GM23248 (cell line): ENCODE measurements around the gene ACAA2. TPM values are rescaled to one million over a fixed set of nuclear protein-coding genes. Genes with fewer than 3 reads are reported as not detected.

Source experiments
- DNase-seq: peaks from one replicate; pipeline ENCODE4 v3.0.0-alpha.2; 2015
- H2AFZ ChIP-seq: fragments of 200-600 bp; sonication (generic); 2 replicates; pipeline ENCODE4 v1.6.1; 2016; ENCODE audit warnings: antibody characterized with exemption
- H3F3A ChIP-seq: fragments of 200-600 bp; sonication (generic); 2 replicates; pipeline ENCODE4 v1.6.1; 2016; ENCODE audit warnings: mild to moderate bottlenecking, antibody characterized with exemption, mixed run types; ENCODE audit not compliant: insufficient read depth
- H3K27ac ChIP-seq: fragments of 200-600 bp; sonication (generic); 2 replicates; pipeline ENCODE4 v1.5.1; 2016; ENCODE audit warnings: mild to moderate bottlenecking
- H3K27me3 ChIP-seq: fragments of 200-600 bp; sonication (generic); replicated peaks from 2 replicates; pipeline ENCODE4 v1.6.1; 2016; ENCODE audit warnings: mild to moderate bottlenecking; ENCODE audit not compliant: insufficient read depth
- H3K36me3 ChIP-seq: fragments of 200-600 bp; sonication (generic); 2 replicates; pipeline ENCODE4 v1.6.1; 2016; ENCODE audit warnings: low read depth, mild to moderate bottlenecking
- H3K4me1 ChIP-seq: fragments of 200-600 bp; sonication (generic); 2 replicates; pipeline ENCODE4 v1.6.1; 2016; ENCODE audit warnings: mild to moderate bottlenecking; ENCODE audit not compliant: insufficient read depth
- H3K4me2 ChIP-seq: fragments of 200-600 bp; sonication (generic); one replicate; pipeline ENCODE4 v1.6.1; 2016; ENCODE audit warnings: mild to moderate bottlenecking; ENCODE audit not compliant: unreplicated experiment
- H3K4me3 ChIP-seq: fragments of 200-600 bp; sonication (generic); 2 replicates; pipeline ENCODE4 v1.5.1; 2016; ENCODE audit warnings: mild to moderate bottlenecking
- H3K79me2 ChIP-seq: fragments of 200-600 bp; sonication (generic); 2 replicates; pipeline ENCODE4 v1.6.1; 2016; ENCODE audit warnings: mild to moderate bottlenecking; ENCODE audit not compliant: insufficient read depth
- H3K9ac ChIP-seq: fragments of 200-600 bp; sonication (generic); 2 replicates; pipeline ENCODE4 v1.6.1; 2016; ENCODE audit warnings: mild to moderate bottlenecking
- H3K9me2 ChIP-seq: fragments of 200-600 bp; sonication (generic); 2 replicates; pipeline ENCODE4 v1.6.1; 2016; ENCODE audit warnings: mixed run types, mild to moderate bottlenecking, moderate library complexity; ENCODE audit not compliant: insufficient read depth
- H3K9me3 ChIP-seq: fragments of 200-600 bp; sonication (generic); one replicate; pipeline ENCODE4 v1.6.1; 2017; ENCODE audit warnings: low read depth
- H4K20me1 ChIP-seq: fragments of 200-600 bp; sonication (generic); 2 replicates; pipeline ENCODE4 v1.6.0; 2016; ENCODE audit not compliant: insufficient read depth
- EZH2 ChIP-seq: fragments of 200-600 bp; sonication (generic); IDR thresholded peaks from 2 replicates; pipeline ENCODE4 v1.6.1; 2018; ENCODE audit warnings: antibody characterized with exemption, mild to moderate bottlenecking; ENCODE audit not compliant: insufficient read depth, poor library complexity, severe bottlenecking
- EZH2phosphoT487 ChIP-seq: fragments of 200-600 bp; sonication (generic); IDR thresholded peaks from 2 replicates; pipeline ENCODE4 v1.6.1; 2018; ENCODE audit warnings: antibody characterized with exemption, moderate library complexity, mild to moderate bottlenecking, low read depth; ENCODE audit not compliant: insufficient read depth
- WGBS, 2 experiments: methylation state at CpG; one replicate each; pipeline ENCODE4 v1.1.6; 2015 to 2017; ENCODE audit warnings: low lambda C conversion rate in 2 of 2, low coverage in 1 of 2; ENCODE audit errors: missing lambda C conversion rate in 2 of 2; 5-methylcytosine and 5-hydroxymethylcytosine counted together
- in situ Hi-C: fragments of 300-500 bp; cut with MboI; formaldehyde crosslinking; loops from 2 replicates; pipeline ENCODE4 v1.15.0; 2020
- polyA plus RNA-seq: library from polyadenylated mRNA; unstranded; fragments of >200 nt; fragmentation: Nextera tagmentation; extraction: Ambion mirVana; gene quantifications from 2 replicates; pipeline ENCODE4 v1.2.1, GENCODE V29; 2016
- total RNA-seq: library from RNA; depleted of rRNA; stranded (reverse); fragments of >200 nt; shearing (Covaris generic); gene quantifications from 2 replicates; pipeline ENCODE4 v1.2.3, GENCODE V29; 2014

ACAA2 gene
- total and polyA plus RNA-seq, 2 experiments from 2014 or later: 55.6 to 94.8 TPM

DNA sequence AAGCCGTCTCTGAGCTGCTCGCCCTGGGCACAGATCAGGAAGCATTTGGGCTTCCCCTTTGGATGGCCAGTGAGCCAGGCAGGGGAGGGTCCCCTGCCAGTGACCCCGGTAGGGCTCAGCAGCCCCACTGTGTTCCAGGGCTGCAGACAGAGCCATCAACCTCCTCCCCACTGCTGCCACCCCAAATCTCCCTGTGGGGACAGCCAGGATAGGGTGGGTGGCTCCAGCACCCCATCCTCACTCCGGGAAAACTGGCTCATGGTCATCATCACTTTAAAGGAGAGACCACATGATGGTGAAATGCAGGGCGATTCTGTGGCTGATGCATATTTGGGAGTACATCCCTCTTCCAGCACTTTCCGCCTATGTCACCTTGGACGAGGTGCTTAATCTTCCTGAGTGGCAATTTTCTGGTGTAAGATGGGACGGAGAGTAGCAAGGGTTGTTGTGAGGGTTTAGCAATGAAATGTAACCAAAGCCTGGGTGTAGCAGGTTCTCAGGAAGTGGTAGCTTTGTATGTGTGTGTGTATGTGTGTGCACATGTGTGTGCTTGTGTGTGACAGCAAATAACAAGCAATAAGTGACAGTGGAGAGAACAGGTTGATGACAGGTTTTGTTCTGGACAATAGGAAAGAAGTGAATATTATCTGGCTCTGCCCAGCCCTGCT is 61.8 kb downstream of the ACAA2 start:
- Histone ChIP-seq H3K4me2 (no peak overlapping the region), H3K9ac (no peak overlapping the region), H4K20me1 (no peaks in the 10 kb centered on the region), H3K36me3 (no peaks in the 10 kb centered on the region), H3K79me2 (no peaks in the 10 kb centered on the region), H3K27me3 (0 out of 2 replicates have a peak, but pooled peaks cover 13% of the 10 kb centered on the region), H3K9me2 (no peaks in the 10 kb centered on the region), H3F3A (no peaks in the 10 kb centered on the region), H3K9me3 (no peaks in the 10 kb centered on the region), H3K4me1 (no peaks in the 10 kb centered on the region), H3K4me3 (no peak overlapping the region), H3K27ac (no peak overlapping the region), H2AFZ (no peak overlapping the region)
- in situ Hi-C loops: no loop called here
- no peak for DNase-seq
- WGBS, 2 experiments: 56 to 63% methylated on average over 8 of the region's 8 CpGs
- TF ChIP-seq EZH2 (no peak), EZH2phosphoT487 (no peak)

- H3K4me2 ChIP-seq: no peak overlapping the region
- no peaks in the 10 kb centered on the region for H3K79me2 ChIP-seq
- H3K27me3 ChIP-seq: 0 out of 2 replicates have a peak, but pooled peaks cover 13% of the 10 kb centered on the region
- H3K4me3 ChIP-seq: no peak overlapping the region
- no peak for DNase-seq
- H4K20me1 ChIP-seq: no peaks in the 10 kb centered on the region
- TF ChIP-seq EZH2: no peak
- TF ChIP-seq EZH2phosphoT487: no peak
- no peak overlapping the region for H2AFZ ChIP-seq
- no peaks in the 10 kb centered on the region for H3F3A ChIP-seq
- no peaks in the 10 kb centered on the region for H3K9me3 ChIP-seq
- H3K9me2 ChIP-seq: no peaks in the 10 kb centered on the region
- no peaks in the 10 kb centered on the region for H3K4me1 ChIP-seq
- 53 to 55% methylated on average over 8 of the region's 8 CpGs for WGBS, 2 experiments
- no peaks in the 10 kb centered on the region for H3K36me3 ChIP-seq
- in situ Hi-C loops: no loop called here
- H3K27ac ChIP-seq: no peak overlapping the region
- H3K9ac ChIP-seq: no peak overlapping the region
These were observed 63.8 kb downstream of the ACAA2 start for GRCh38 chr18:49749563-49749962.

- Histone ChIP-seq H3K36me3 (no peaks in the 10 kb centered on the region), H3K4me3 (no peak overlapping the region), H3K27ac (no peak overlapping the region), H2AFZ (no peak overlapping the region), H4K20me1 (no peaks in the 10 kb centered on the region), H3K4me2 (no peak overlapping the region), H3K4me1 (peaks cover 7% of the 10 kb centered on the region), H3K9ac (no peak overlapping the region), H3K9me2 (no peaks in the 10 kb centered on the region), H3K27me3 (0 out of 2 replicates have a peak, but pooled peaks cover 13% of the 10 kb centered on the region), H3K9me3 (no peaks in the 10 kb centered on the region), H3F3A (peaks cover 4% of the 10 kb centered on the region; the same call in 1 of the 2 replicates), H3K79me2 (no peaks in the 10 kb centered on the region)
- in situ Hi-C loops: no loop called here
- TF ChIP-seq EZH2phosphoT487 (no peak), EZH2 (no peak)
- DNase-seq: no peak
- 56 to 57% methylated on average over 5 of the region's 5 CpGs for whole genome bisulfite sequencing, 2 experiments
These were observed 65.5 kb downstream of the ACAA2 start for GRCh38 chr18:49747876-49748275.

DNA sequence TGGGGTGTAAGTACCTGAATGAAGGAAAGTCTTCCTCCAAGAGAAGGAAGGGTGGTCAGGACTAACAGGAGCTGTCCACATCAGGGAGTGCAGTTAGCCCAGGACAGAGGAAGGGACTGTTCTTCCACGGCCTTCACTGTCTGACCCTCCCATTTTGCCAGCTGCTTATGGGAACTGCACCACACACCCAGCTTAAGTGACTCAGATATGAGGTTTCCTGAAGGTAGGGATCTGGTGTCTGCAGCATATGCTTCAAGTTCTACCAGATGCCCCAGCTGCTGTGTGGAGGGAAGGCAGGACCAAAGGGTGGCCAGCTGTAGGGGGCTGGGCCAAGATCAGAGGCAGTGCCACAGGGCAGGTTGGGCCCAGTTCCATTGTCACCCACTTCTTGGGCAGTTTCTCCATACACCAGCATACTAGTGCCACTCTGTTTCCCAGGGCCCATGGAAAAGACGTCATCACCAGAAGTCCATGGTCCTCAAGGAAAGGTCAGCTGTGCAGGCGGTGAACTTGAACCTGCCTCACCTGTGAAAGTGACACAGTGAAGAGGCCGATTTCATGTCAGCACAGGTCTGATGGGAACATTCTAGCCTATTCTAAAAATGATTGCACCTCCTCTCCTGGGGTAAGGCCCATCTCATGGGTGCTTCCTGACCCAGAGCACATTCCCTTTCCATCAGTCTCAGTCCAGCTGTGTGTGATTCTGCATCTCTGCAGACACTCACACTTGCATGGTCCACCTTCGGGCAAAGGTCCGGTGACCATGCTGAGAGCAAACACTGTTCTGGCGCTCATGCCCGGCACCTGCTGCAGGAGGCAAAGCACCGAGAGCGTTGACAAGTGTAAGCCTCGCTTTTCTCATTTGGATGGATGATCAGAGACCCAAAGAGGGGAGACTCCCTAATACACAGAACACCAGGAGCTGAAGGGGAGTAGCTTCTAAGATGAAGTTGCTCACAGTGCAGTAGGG is 68.0 kb downstream of the ACAA2 start:
- H3K4me2 ChIP-seq: no peak overlapping the region
- peaks cover 8% of the 10 kb centered on the region; the same call in 1 of the 2 replicates for H3F3A ChIP-seq
- no peaks in the 10 kb centered on the region for H3K9me3 ChIP-seq
- no peak overlapping the region for H3K9ac ChIP-seq
- no peaks in the 10 kb centered on the region for H3K79me2 ChIP-seq
- no peaks in the 10 kb centered on the region for H3K36me3 ChIP-seq
- DNase-seq: no peak
- no peak overlapping the region for H2AFZ ChIP-seq
- H3K27ac ChIP-seq: no peak overlapping the region
- 82 to 87% methylated on average over 11 of the region's 11 CpGs for WGBS, 2 experiments
- peaks cover 14% of the 10 kb centered on the region for H3K4me1 ChIP-seq
- 0 out of 2 replicates have a peak, but pooled peaks cover 6% of the 10 kb centered on the region for H3K27me3 ChIP-seq
- H4K20me1 ChIP-seq: no peaks in the 10 kb centered on the region
- H3K4me3 ChIP-seq: no peak overlapping the region
- H3K9me2 ChIP-seq: no peaks in the 10 kb centered on the region
- in situ Hi-C loops: no loop called here
- TF ChIP-seq EZH2phosphoT487 (no peak), EZH2 (no peak)
